GM18951 (cell line): ENCODE results near the gene SNX20.

ENCODE experiments used
- POLR2A ChIP-seq: IDR thresholded peaks from 4 replicates; pipeline ENCODE4 v1.6.1; 2011; ENCODE audit warnings: mild to moderate bottlenecking; ENCODE audit not compliant: insufficient read length, insufficient read depth; ENCODE audit errors: extremely low read depth
- in situ Hi-C: fragments of 300-500 bp; cut with MboI; formaldehyde crosslinking; loops from one replicate; pipeline ENCODE4 v1.12.0; 2022; ENCODE audit warnings: low sequenced_read_pairs, mixed read lengths, inconsistent platforms; ENCODE audit not compliant: unreplicated experiment

Gene SNX20

GRCh38 chr16:50683689-50684374 is 2.7 kb upstream of the SNX20 start:
- in situ Hi-C loops, result no loop called here
- TF ChIP-seq POLR2A, result peak; percentile 40

GRCh38 chr16:50680556-50680893 is 587 bp downstream of the SNX20 start:
- in situ Hi-C loops, result no loop called here
- no peak for TF ChIP-seq POLR2A

GRCh38 chr16:50679676-50680555 is 1.2 kb downstream of the SNX20 start:
- no peak for TF ChIP-seq POLR2A
- in situ Hi-C loops, result no loop called here

GRCh38 chr16:50679266-50679665 is 1.8 kb downstream of the SNX20 start:
- in situ Hi-C loops, result no loop called here
- no peak for TF ChIP-seq POLR2A

- in situ Hi-C loops, result no loop called here
Measured at GRCh38 chr16:50678531-50678930, 2.6 kb downstream of the SNX20 start.

GRCh38 chr16:50677351-50677750 is 3.8 kb downstream of the SNX20 start:
- TF ChIP-seq POLR2A, result no peak
- in situ Hi-C loops, result no loop called here

More at GRCh38 chr16:50678531-50678930, 2.6 kb downstream of the SNX20 start:
- no peak for TF ChIP-seq POLR2A

- in situ Hi-C loops, result no loop called here
Measured at GRCh38 chr16:50676684-50677225, 4.4 kb downstream of the SNX20 start.

GRCh38 chr16:50675686-50676610 is 5.2 kb downstream of the SNX20 start:
- in situ Hi-C loops, result no loop called here
- no peak for TF ChIP-seq POLR2A

More at GRCh38 chr16:50676684-50677225, 4.4 kb downstream of the SNX20 start:
- no peak for TF ChIP-seq POLR2A

GRCh38 chr16:50674831-50675230 is 6.3 kb downstream of the SNX20 start:
- no peak for TF ChIP-seq POLR2A
- in situ Hi-C loops, result no loop called here

- no peak for TF ChIP-seq POLR2A
- in situ Hi-C loops, result no loop called here
Measured at GRCh38 chr16:50673496-50674275, 7.4 kb downstream of the SNX20 start.

- in situ Hi-C loops, result no loop called here
- TF ChIP-seq POLR2A, result no peak
Measured at GRCh38 chr16:50671644-50672260, 9.4 kb downstream of the SNX20 start.

GRCh38 chr16:50670476-50670875 is 10.6 kb downstream of the SNX20 start:
- in situ Hi-C loops, result no loop called here
- no peak for TF ChIP-seq POLR2A
